Heart right ventricle (tissue), 16 donors: ENCODE results near the gene CDKN2C. TPM values are rescaled to one million over a fixed set of nuclear protein-coding genes. Genes with fewer than 3 reads are reported as not detected.

Source experiments
- ATAC-seq, 8 donors: fragments of 200-7000 bp; cut with Tn5 transposase; one replicate each; pipeline ENCODE4 v1.9.1; 2020; ENCODE audit warnings: mild to moderate bottlenecking in 8 of 8, moderate library complexity in 8 of 8, moderate number of reproducible peaks in 1 of 8
- DNase-seq, 2 donors: peaks; one replicate each; pipeline ENCODE4 v3.0.0-alpha.2; 2020
- H3K27ac ChIP-seq, 10 donors: fragments of 200-600 bp; sonication (generic) in 2 of 10; one replicate each; pipeline versions ENCODE4 v1.5.0 to v1.8.0; 2020 to 2022; ENCODE audit warnings: mild to moderate bottlenecking in 3 of 10
- H3K27me3 ChIP-seq, 7 donors: fragments of 200-600 bp; one replicate each; pipeline ENCODE4 v1.8.0; 2021 to 2022; ENCODE audit warnings: mild to moderate bottlenecking in 2 of 7
- H3K36me3 ChIP-seq, 9 donors: fragments of 200-600 bp; sonication (generic) in 1 of 9; one replicate each; pipeline versions ENCODE4 v1.5.0 to v1.8.0; 2020 to 2022; ENCODE audit warnings: mild to moderate bottlenecking in 2 of 9
- H3K4me1 ChIP-seq, 9 donors: fragments of 200-600 bp; sonication (generic) in 1 of 9; one replicate each; pipeline versions ENCODE4 v1.5.0 to v1.8.0; 2020 to 2022; ENCODE audit warnings: mild to moderate bottlenecking in 4 of 9
- H3K4me3 ChIP-seq, 10 donors: fragments of 200-600 bp; sonication (generic) in 2 of 10; one replicate each; pipeline versions ENCODE4 v1.5.0 to v1.8.0; 2020 to 2022; ENCODE audit warnings: mild to moderate bottlenecking in 7 of 10, moderate library complexity in 2 of 10
- H3K9me3 ChIP-seq, 11 donors: fragments of 200-600 bp in 10 of 11; sonication (generic) in 2 of 11; one replicate each; pipeline versions ENCODE4 v1.5.0 to v1.8.0; 2013 to 2022; ENCODE audit warnings: mild to moderate bottlenecking in 2 of 11, control low read depth in 1 of 11, moderate library complexity in 1 of 11
- WGBS, 2 donors: extraction: QIAGEN DNeasy Blood & Tissue Kit; methylation state at CpG; one replicate each; pipeline ENCODE4 v1.1.7; 2013; ENCODE audit warnings: inconsistent platforms in 1 of 2; 5-methylcytosine and 5-hydroxymethylcytosine counted together
- intact Hi-C, 10 donors: fragments of 100-400 bp; cut with DNase I; formaldehyde crosslinking; loops; one replicate each; pipeline versions ENCODE4 v1.11.1 to v1.14.2; 2022
- polyA plus RNA-seq, 2 donors: library from polyadenylated mRNA; stranded (reverse); fragments of 200-250 nt; gene quantifications; one replicate each; pipeline ENCODE4 v1.2.3, GENCODE V29; 2013
- total RNA-seq, 10 donors: library from RNA; stranded (reverse); fragmentation: NEBNext Ultra II Directional in 3 of 10; extraction: Animal tissue kit (Norgen Biotek cat#: 25700) in 3 of 10; gene quantifications; one replicate each; pipeline versions ENCODE4 v1.2.1 to v1.2.4, GENCODE V29; 2021 to 2023
- TF ChIP-seq, protein P1 (sequence below), 9 donors: fragments of 200-600 bp; sonication (generic) in 2 of 9; IDR thresholded peaks; one replicate each; pipeline versions ENCODE4 v1.5.0 to v1.8.0; 2021 to 2022; ENCODE audit warnings: antibody characterized with exemption in 9 of 9, mild to moderate bottlenecking in 5 of 9, moderate library complexity in 1 of 9
- donor health status: Arrhythmogenic right ventricular cardiomyopathy.
- donor health status: ischemic (EF 13 %, LVEDD 7.1; RV severe dilation, severe dysfunction).
- donor health status: healthy with polysubstance abuse.
- donor health status: DM: no; HTN: yes; CAD: no.
- donor health status: DM: no; HTN: no; CAD: no.
- donor health status: ischemic (EF 25% LVEDD 6.9; RV normal size, moderate dysfunction).
- donor health status: ischemic (EF 25% LVEDD 5.7; RV mildly dilated, moderate dysfunction).
- donor health status: healthy.
- donor health status: DM: yes; HTN: yes; CAD: no.
- donor health status: Ischemic cardiomyopathy.
- donor health status: ischemic (EF 35%, LVEDD 5.7; RV mildly dilated, moderate dysfunction).
- donor health status: nonischemic (EF 11% LVEDD 7.7; RV severe dilation, severe dysfunction).
- donor health status: DM: yes; HTN: yes; CAD: no.
- donor health status: PGD.
- donor health status: ischemic (EF 29% LVEDD 5.4; RV normal size, mild dysfunction).
- donor health status: nonischemic (EF 23%, LVEDD 6.1; RV moderate dilation, normal function).

Gene CDKN2C
- total and polyA plus RNA-seq, 12 donors, result 8.2 to 26.3 (median 12.2) TPM

DNA sequence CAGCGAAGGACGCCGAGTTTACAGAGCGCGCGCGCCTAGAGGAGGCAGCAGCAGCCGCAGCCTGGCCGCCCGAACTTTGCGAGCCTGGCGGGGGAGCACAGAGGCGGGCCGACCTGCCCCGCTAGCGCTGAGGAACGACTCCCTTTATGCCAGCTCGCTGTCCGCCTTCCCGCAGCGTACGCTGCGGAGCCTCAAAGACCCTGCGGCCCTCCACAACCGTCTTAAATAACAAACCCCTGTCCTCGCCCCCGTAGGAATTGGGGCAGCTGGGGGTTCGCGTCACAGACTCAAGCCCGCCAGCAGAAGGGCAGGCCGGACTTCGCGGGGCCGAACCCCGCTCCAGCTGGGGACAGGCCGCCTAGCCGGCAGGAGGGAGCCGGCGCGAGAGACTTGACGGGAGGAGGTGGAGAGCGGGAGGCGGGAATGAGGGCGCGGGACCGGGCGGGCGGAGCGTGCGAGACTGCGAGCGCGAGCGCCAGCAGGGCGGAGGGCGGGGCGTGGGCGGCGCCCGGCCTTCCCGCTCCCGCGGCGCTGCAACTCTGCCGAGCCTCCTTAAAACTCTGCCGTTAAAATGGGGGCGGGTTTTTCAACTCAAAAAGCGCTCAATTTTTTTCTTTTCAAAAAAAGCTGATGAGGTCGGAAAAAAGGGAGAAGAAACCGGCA, 1.8 kb upstream of the CDKN2C start:
- peak overlapping the region; percentile 95 to 99 (median 97) for H3K27ac ChIP-seq
- no peaks in the 10 kb centered on the region for H3K27me3 ChIP-seq
- peak; percentile 94 to 97 (median 96) for ATAC-seq
- peak overlapping the region; percentile 70 to 95 (median 82) for H3K4me3 ChIP-seq
- no peaks in the 10 kb centered on the region for H3K36me3 ChIP-seq
- TF ChIP-seq, protein P1, sequence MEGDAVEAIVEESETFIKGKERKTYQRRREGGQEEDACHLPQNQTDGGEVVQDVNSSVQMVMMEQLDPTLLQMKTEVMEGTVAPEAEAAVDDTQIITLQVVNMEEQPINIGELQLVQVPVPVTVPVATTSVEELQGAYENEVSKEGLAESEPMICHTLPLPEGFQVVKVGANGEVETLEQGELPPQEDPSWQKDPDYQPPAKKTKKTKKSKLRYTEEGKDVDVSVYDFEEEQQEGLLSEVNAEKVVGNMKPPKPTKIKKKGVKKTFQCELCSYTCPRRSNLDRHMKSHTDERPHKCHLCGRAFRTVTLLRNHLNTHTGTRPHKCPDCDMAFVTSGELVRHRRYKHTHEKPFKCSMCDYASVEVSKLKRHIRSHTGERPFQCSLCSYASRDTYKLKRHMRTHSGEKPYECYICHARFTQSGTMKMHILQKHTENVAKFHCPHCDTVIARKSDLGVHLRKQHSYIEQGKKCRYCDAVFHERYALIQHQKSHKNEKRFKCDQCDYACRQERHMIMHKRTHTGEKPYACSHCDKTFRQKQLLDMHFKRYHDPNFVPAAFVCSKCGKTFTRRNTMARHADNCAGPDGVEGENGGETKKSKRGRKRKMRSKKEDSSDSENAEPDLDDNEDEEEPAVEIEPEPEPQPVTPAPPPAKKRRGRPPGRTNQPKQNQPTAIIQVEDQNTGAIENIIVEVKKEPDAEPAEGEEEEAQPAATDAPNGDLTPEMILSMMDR (IDR thresholded peaks at IDR 0.05), result peak in 8 of 9 donors; percentile 22 to 63 (median 43)
- no peaks in the 10 kb centered on the region for H3K9me3 ChIP-seq
- WGBS, 2 donors, result 0% methylated on average over 70 of the region's 70 CpGs
- DNase-seq, result peak; percentile 93 to 94
- peaks cover 0 to 42% (median 19%) of the 10 kb centered on the region in 9 donors for H3K4me1 ChIP-seq
- intact Hi-C loops, result loop anchor here in 1 of 10 donors (5.0 kb wide), 1 partner anchor 191 kb away; no protein-coding TSS in a partner anchor

- Histone ChIP-seq H3K4me1 (peaks cover 0 to 42% (median 23%) of the 10 kb centered on the region in 9 donors), H3K36me3 (no peaks in the 10 kb centered on the region), H3K27ac (peak overlapping the region; percentile 47 to 99 (median 97)), H3K27me3 (no peaks in the 10 kb centered on the region), H3K4me3 (peak overlapping the region; percentile 70 to 95 (median 82)), H3K9me3 (no peaks in the 10 kb centered on the region)
- intact Hi-C loops, result loop anchor here in 2 of 10 donors (1.0 to 5.0 kb wide), 2 partner anchors 8 to 192 kb away; no protein-coding TSS in a partner anchor
- DNase-seq, result peak; percentile 40 to 54
- peak; percentile 18 to 65 (median 36) for ATAC-seq
- TF ChIP-seq, protein P1 (IDR thresholded peaks at IDR 0.05), result no peak
- 0% methylated on average over 65 of the region's 65 CpGs for WGBS, 2 donors
Observed at GRCh38 chr1:50968821-50969610, 1.0 kb upstream of the CDKN2C start.

DNA sequence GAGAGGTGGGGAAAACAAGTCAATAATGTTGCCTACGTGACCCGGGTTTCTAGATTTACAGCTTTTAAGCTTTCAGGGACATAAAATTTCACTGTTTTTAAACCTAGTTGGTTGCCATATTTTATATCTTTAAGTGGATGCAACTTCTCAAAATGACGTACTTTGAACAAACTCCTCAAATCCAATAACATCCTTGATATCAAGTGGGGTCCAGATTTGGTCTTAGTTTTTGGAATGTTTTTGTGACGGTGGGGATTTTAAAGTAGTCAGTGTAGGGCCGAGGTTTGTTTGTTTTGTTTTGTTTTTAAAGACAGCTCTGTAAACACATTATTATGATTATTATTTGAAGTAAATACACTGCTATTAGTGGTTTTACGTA, 453 bp downstream of the CDKN2C start:
- H3K4me1 ChIP-seq, result peaks cover 0 to 45% (median 23%) of the 10 kb centered on the region in 9 donors
- TF ChIP-seq, protein P1 (IDR thresholded peaks at IDR 0.05), result no peak
- 8 to 12% methylated on average over 6 of the region's 6 CpGs for whole genome bisulfite sequencing, 2 donors
- H3K9me3 ChIP-seq, result no peaks in the 10 kb centered on the region
- peak overlapping the region; percentile 0 to 95 (median 82) for H3K4me3 ChIP-seq
- H3K36me3 ChIP-seq, result no peaks in the 10 kb centered on the region
- intact Hi-C loops, result loop anchor here in 2 of 10 donors (10.0 kb wide), 2 partner anchors 196 to 544 kb away; partner anchors contain the start of gene EPS15 (in 1 of the 2)
- no peak for DNase-seq
- no peaks in the 10 kb centered on the region for H3K27me3 ChIP-seq
- peak overlapping the region; percentile 47 to 99 (median 97) for H3K27ac ChIP-seq
- no peak for ATAC-seq

DNA sequence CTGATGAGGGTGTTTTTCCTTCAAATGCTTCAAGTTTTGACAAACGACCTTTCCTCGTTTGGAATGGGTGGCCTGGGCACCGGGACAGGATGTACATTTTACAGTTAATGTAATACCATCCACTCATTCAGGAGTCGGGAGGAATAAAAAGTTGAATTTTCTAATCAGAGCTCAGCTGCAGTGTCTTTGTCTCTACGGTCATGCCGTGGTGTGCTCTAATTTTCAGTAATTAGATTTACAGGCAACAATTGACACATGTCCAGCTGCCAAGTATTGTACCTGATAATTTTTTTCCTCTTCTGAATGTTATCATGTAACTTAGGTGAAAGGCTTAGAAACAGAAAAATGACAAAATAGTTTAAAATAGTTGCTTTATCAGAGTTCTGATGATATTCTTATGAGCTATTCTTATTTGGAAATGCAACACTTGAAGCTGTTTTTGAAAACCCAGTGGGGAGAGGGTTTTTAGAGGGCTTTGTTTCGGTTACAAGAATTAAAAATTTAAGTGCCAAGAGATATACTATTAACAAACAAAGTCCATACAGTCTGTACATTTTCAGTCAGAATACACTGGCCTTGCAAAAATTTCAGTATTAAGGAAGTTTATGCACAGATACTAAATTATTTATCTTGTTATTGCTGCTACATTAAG, 1.0 kb downstream of the CDKN2C start:
- intact Hi-C loops, result loop anchor here in 2 of 10 donors (10.0 kb wide), 2 partner anchors 196 to 544 kb away; partner anchors contain the start of gene EPS15 (in 1 of the 2)
- 6 to 12% methylated on average over 7 of the region's 7 CpGs for WGBS, 2 donors
- Histone ChIP-seq H3K36me3 (no peaks in the 10 kb centered on the region), H3K9me3 (no peaks in the 10 kb centered on the region), H3K4me1 (peaks cover 0 to 51% (median 26%) of the 10 kb centered on the region in 9 donors), H3K4me3 (peak overlapping the region; percentile 0 to 95 (median 82)), H3K27ac (peak overlapping the region in 9 of 10 donors; percentile 25 to 99 (median 97)), H3K27me3 (peaks cover 0 to under 1% (median 0%) of the 10 kb centered on the region in 7 donors)
- TF ChIP-seq, protein P1 (IDR thresholded peaks at IDR 0.05), result no peak
- no peak for DNase-seq
- no peak for ATAC-seq
